ENCODE measurements around the gene NHLRC4. TPM values are rescaled to one million over a fixed set of nuclear protein-coding genes. Genes with fewer than 3 reads are reported as not detected.
"Not testable (repeated sequence)": the region's sequence is repeated elsewhere in the genome, so short reads cannot be mapped to it uniquely, and the experiment has no call there.

The NHLRC4 gene
- total RNA-seq, 1 donor from 2014 or later, result 1.3 TPM

DNA sequence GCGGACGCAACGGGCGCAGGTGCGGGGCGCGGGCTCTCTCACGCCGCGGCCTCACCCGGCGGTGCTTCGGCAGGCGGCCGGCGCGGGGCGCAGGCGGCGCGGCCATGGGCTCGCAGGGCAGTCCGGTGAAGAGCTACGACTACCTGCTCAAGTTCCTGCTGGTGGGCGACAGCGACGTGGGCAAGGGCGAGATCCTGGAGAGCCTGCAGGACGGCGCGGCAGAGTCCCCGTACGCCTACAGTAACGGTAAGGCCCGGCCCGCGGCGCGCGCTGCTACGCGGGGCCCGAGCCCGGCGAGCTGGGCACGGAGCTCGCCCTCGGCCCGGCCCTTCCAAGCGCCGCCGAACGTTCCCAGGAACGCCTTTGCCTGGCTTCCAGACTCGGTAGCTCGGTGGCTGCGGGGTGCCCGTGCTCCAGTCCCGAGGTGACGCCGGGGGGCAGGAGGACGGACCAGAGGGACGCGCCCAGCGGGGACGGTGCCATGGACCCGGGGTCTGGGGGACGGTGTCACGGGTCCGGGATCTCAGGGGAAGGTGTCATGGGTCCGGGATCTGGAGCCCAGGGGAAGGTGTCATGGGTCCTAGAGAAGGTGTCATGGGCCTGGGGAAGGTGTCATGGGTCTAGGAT, 23.5 kb downstream of the NHLRC4 start:
- H3K9me3 Mint-ChIP-seq, result no peaks in the 10 kb centered on the region
- no peaks in the 10 kb centered on the region for H3K27me3 Mint-ChIP-seq (ENCODE audit: low read depth)
- peak overlapping the region; percentile 69 for H3K27ac Mint-ChIP-seq
- peaks cover 16% of the 10 kb centered on the region for H3K4me1 Mint-ChIP-seq (ENCODE audit: low read depth)
- H3K4me3 Mint-ChIP-seq (ENCODE audit: low read depth), result peak overlapping the region; percentile 87
- intact Hi-C loops (cut with micrococcal nuclease), result no loop called here
- peaks cover 9% of the 10 kb centered on the region for H3K36me3 Mint-ChIP-seq (ENCODE audit: low read depth)
- DNase-seq (ENCODE audit: low spot score), result no peak

DNA sequence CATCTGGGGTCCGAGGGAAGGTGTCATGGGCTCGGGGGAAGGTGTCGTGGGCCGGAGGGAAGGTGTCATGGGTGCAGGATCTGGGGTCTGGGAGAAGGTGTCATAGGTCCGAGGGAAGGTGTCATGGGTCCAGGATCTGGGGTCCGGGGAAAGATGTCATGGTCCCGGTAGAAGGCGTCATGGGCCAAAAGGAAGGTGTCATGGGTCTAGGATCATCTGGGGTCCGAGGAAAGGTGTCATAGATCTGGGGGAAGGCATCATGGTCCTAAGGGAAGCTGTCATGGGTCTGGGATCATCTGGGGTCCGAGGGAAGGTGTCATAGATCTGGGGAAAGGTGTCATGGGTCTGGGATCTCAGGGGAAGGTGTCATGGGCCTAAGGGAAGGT, 24.0 kb downstream of the NHLRC4 start:
- no peak for DNase-seq (ENCODE audit: low spot score)
- Mint-ChIP-seq H3K36me3 (ENCODE audit: low read depth) (peaks cover 9% of the 10 kb centered on the region), H3K27me3 (ENCODE audit: low read depth) (no peaks in the 10 kb centered on the region), H3K4me1 (ENCODE audit: low read depth) (peaks cover 16% of the 10 kb centered on the region), H3K4me3 (ENCODE audit: low read depth) (peak overlapping the region; percentile 87), H3K9me3 (no peaks in the 10 kb centered on the region), H3K27ac (peak overlapping the region; percentile 69)
- intact Hi-C loops (cut with micrococcal nuclease), result no loop called here

- Mint-ChIP-seq H3K27ac (peak overlapping the region; percentile 69), H3K9me3 (no peaks in the 10 kb centered on the region), H3K4me1 (ENCODE audit: low read depth) (peaks cover 19% of the 10 kb centered on the region), H3K27me3 (ENCODE audit: low read depth) (no peaks in the 10 kb centered on the region), H3K4me3 (ENCODE audit: low read depth) (peak overlapping the region; percentile 87), H3K36me3 (ENCODE audit: low read depth) (peaks cover 12% of the 10 kb centered on the region)
- intact Hi-C loops (cut with micrococcal nuclease), result no loop called here
- DNase-seq (ENCODE audit: low spot score), result no peak
Measured at GRCh38 chr16:591231-591630, 24.4 kb downstream of the NHLRC4 start.

GRCh38 chr16:591892-592517, 25.2 kb downstream of the NHLRC4 start:
- Mint-ChIP-seq H3K4me1 (ENCODE audit: low read depth) (peaks cover 19% of the 10 kb centered on the region), H3K36me3 (ENCODE audit: low read depth) (peaks cover 19% of the 10 kb centered on the region), H3K9me3 (no peaks in the 10 kb centered on the region), H3K4me3 (ENCODE audit: low read depth) (peak overlapping the region; percentile 39), H3K27me3 (ENCODE audit: low read depth) (no peaks in the 10 kb centered on the region), H3K27ac (no peak overlapping the region)
- DNase-seq (ENCODE audit: low spot score), result no peak
- intact Hi-C loops (cut with micrococcal nuclease), result no loop called here

- Mint-ChIP-seq H3K4me3 (ENCODE audit: low read depth) (no peak overlapping the region), H3K4me1 (ENCODE audit: low read depth) (peaks cover 16% of the 10 kb centered on the region), H3K27me3 (ENCODE audit: low read depth) (no peaks in the 10 kb centered on the region), H3K27ac (no peak overlapping the region), H3K36me3 (ENCODE audit: low read depth) (peaks cover 17% of the 10 kb centered on the region), H3K9me3 (no peaks in the 10 kb centered on the region)
- no peak for DNase-seq (ENCODE audit: low spot score)
- intact Hi-C loops (cut with micrococcal nuclease), result no loop called here
Measured at GRCh38 chr16:592518-593306, 25.9 kb downstream of the NHLRC4 start.

GRCh38 chr16:593406-593805, 26.6 kb downstream of the NHLRC4 start:
- peaks cover 15% of the 10 kb centered on the region for H3K36me3 Mint-ChIP-seq (ENCODE audit: low read depth)
- intact Hi-C loops (cut with micrococcal nuclease), result no loop called here
- no peak overlapping the region for H3K27ac Mint-ChIP-seq
- no peaks in the 10 kb centered on the region for H3K9me3 Mint-ChIP-seq
- no peak for DNase-seq (ENCODE audit: low spot score)
- H3K27me3 Mint-ChIP-seq (ENCODE audit: low read depth), result no peaks in the 10 kb centered on the region
- H3K4me1 Mint-ChIP-seq (ENCODE audit: low read depth), result peaks cover 16% of the 10 kb centered on the region
- no peak overlapping the region for H3K4me3 Mint-ChIP-seq (ENCODE audit: low read depth)

DNA sequence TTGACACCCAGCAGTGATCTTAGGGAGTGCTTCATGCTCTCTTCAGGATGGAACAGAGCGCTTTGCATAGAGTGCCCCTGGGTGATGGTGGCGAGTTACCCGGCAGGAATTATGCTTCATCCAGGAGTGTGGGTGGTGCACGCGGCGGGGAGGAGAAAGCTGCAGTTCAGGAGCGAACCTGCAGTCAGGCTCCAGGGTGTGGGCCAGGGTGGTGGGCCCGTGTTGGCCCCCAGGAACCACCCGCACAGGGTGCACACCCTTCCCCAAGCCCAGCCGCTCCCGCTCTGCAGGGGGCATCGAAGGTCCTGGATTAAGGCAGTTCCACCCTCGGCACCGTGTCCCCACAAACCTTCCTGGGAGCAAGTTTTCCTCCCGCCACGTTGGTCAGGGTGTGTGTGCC, 27.0 kb downstream of the NHLRC4 start:
- DNase-seq (ENCODE audit: low spot score), result no peak
- Mint-ChIP-seq H3K9me3 (no peaks in the 10 kb centered on the region), H3K4me3 (ENCODE audit: low read depth) (no peak overlapping the region), H3K4me1 (ENCODE audit: low read depth) (peaks cover 16% of the 10 kb centered on the region), H3K27ac (no peak overlapping the region), H3K36me3 (ENCODE audit: low read depth) (peaks cover 16% of the 10 kb centered on the region), H3K27me3 (ENCODE audit: low read depth) (no peaks in the 10 kb centered on the region)
- intact Hi-C loops (cut with micrococcal nuclease), result no loop called here

GRCh38 chr16:595094-595528, 28.3 kb downstream of the NHLRC4 start:
- intact Hi-C loops (cut with micrococcal nuclease), result no loop called here
- peaks cover 17% of the 10 kb centered on the region for H3K36me3 Mint-ChIP-seq (ENCODE audit: low read depth)
- H3K27me3 Mint-ChIP-seq (ENCODE audit: low read depth), result no peaks in the 10 kb centered on the region
- no peak overlapping the region for H3K27ac Mint-ChIP-seq
- H3K4me1 Mint-ChIP-seq (ENCODE audit: low read depth), result peaks cover 16% of the 10 kb centered on the region
- no peaks in the 10 kb centered on the region for H3K9me3 Mint-ChIP-seq
- no peak overlapping the region for H3K4me3 Mint-ChIP-seq (ENCODE audit: low read depth)
- DNase-seq (ENCODE audit: low spot score), result no peak

DNA sequence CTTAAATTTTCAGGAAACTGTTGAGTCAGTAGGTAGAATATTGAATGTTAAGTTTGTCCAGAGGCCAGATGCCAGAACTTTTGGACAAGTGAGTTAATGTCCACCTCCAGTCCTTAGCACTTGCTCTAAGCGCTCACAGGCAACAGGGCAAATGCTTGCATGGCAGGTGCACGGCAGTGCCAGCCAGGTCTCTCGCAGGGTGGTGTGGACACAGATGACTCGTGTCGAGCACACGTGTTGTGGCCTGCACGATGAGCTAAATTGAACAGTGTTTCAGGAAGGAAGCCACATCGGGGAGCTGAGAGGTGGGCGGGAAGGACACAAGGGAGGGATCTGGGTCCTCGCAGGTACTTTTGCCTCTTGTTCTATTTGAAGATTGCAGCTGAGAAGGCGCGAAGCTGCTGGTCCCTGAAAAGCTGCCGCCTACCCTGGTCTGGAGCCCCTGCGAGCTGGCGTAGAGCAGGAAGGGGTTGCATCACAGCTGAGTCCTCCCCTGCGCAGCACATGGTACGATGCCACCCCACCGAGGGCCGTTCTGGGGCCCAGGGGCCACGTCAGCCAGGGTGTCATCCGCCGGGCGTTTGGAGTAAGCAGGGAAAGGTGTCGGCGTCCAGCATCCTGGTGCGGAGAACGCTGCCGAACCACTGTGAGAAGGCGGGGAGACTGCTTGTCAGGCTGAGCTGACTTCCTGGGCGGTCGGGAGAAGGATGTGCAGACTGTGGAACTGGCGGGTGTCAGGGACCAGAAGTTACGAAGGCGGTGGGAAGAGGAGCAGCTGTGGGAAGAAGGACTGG, 29.3 kb downstream of the NHLRC4 start:
- intact Hi-C loops (cut with micrococcal nuclease), result no loop called here
- H3K27ac Mint-ChIP-seq, result no peak overlapping the region
- DNase-seq (ENCODE audit: low spot score), result no peak
- no peaks in the 10 kb centered on the region for H3K27me3 Mint-ChIP-seq (ENCODE audit: low read depth)
- H3K36me3 Mint-ChIP-seq (ENCODE audit: low read depth), result peaks cover 17% of the 10 kb centered on the region
- no peaks in the 10 kb centered on the region for H3K9me3 Mint-ChIP-seq
- H3K4me1 Mint-ChIP-seq (ENCODE audit: low read depth), result peaks cover 11% of the 10 kb centered on the region
- H3K4me3 Mint-ChIP-seq (ENCODE audit: low read depth), result no peak overlapping the region

GRCh38 chr16:596736-597060, 29.9 kb downstream of the NHLRC4 start:
- Mint-ChIP-seq H3K27me3 (ENCODE audit: low read depth) (no peaks in the 10 kb centered on the region), H3K4me3 (ENCODE audit: low read depth) (no peak overlapping the region), H3K9me3 (no peaks in the 10 kb centered on the region), H3K36me3 (ENCODE audit: low read depth) (peaks cover 17% of the 10 kb centered on the region), H3K4me1 (ENCODE audit: low read depth) (peaks cover 9% of the 10 kb centered on the region), H3K27ac (no peak overlapping the region)
- no peak for DNase-seq (ENCODE audit: low spot score)
- intact Hi-C loops (cut with micrococcal nuclease), result no loop called here

- H3K4me3 Mint-ChIP-seq (ENCODE audit: low read depth); intact Hi-C loops (cut with micrococcal nuclease); H3K27ac Mint-ChIP-seq; H3K27me3 Mint-ChIP-seq (ENCODE audit: low read depth); H3K9me3 Mint-ChIP-seq; H3K4me1 Mint-ChIP-seq (ENCODE audit: low read depth); DNase-seq (ENCODE audit: low spot score): not testable (repeated sequence)
- peaks cover 17% of the 10 kb centered on the region for H3K36me3 Mint-ChIP-seq (ENCODE audit: low read depth)
Measured at GRCh38 chr16:597655-598054, 30.9 kb downstream of the NHLRC4 start.

- DNase-seq (ENCODE audit: low spot score), result no peak
- Mint-ChIP-seq H3K4me3 (ENCODE audit: low read depth) (no peak overlapping the region), H3K27me3 (ENCODE audit: low read depth) (no peaks in the 10 kb centered on the region), H3K4me1 (ENCODE audit: low read depth) (peaks cover 4% of the 10 kb centered on the region), H3K36me3 (ENCODE audit: low read depth) (peaks cover 17% of the 10 kb centered on the region), H3K27ac (no peak overlapping the region), H3K9me3 (no peaks in the 10 kb centered on the region)
- intact Hi-C loops (cut with micrococcal nuclease), result no loop called here
Measured at GRCh38 chr16:598823-599739, 32.3 kb downstream of the NHLRC4 start.

Data from activated T-helper 2 cell treated with anti-CD3 and anti-CD28 coated beads, Interferon-gamma antibody, Interleukin-2, Interleukin-4, amounts not matched to agents 10 μg/mL and 5 μg/mL and 100 μg/mL, durations not matched to agents 14 hours and 24 hours and 36 hours (primary cell).